Measurements from ENCODE around the gene A3GALT2.

Gene A3GALT2

GRCh38 chr1:33268927-33269610 lies 51.8 kb downstream of the A3GALT2 start:
- H3K4me3 ChIP-seq (ENCODE audit: low read depth, low read length): no peak overlapping the region
- no peak for DNase-seq (ENCODE audit: low read depth)
- TF ChIP-seq CTCF (IDR thresholded peaks at IDR 0.05; ENCODE audit: low read depth, low read length): no peak
- no peak for TF ChIP-seq POLR2A (IDR thresholded peaks at IDR 0.05; ENCODE audit: extremely low read depth, insufficient read length)
- TF ChIP-seq, protein P1, sequence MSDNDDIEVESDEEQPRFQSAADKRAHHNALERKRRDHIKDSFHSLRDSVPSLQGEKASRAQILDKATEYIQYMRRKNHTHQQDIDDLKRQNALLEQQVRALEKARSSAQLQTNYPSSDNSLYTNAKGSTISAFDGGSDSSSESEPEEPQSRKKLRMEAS (IDR thresholded peaks at IDR 0.05; ENCODE audit: low read depth, low read length): no peak
- TF ChIP-seq MYC (IDR thresholded peaks at IDR 0.05; ENCODE audit: low read depth, low read length): no peak

GRCh38 chr1:33268457-33268856 lies 52.4 kb downstream of the A3GALT2 start:
- TF ChIP-seq CTCF (IDR thresholded peaks at IDR 0.05; ENCODE audit: low read depth, low read length) (no peak), POLR2A (IDR thresholded peaks at IDR 0.05; ENCODE audit: extremely low read depth, insufficient read length) (no peak), MYC (IDR thresholded peaks at IDR 0.05; ENCODE audit: low read depth, low read length) (no peak)
- TF ChIP-seq, protein P1 (IDR thresholded peaks at IDR 0.05; ENCODE audit: low read depth, low read length): no peak
- no peak for DNase-seq (ENCODE audit: low read depth)
- H3K4me3 ChIP-seq (ENCODE audit: low read depth, low read length): no peak overlapping the region

DNA sequence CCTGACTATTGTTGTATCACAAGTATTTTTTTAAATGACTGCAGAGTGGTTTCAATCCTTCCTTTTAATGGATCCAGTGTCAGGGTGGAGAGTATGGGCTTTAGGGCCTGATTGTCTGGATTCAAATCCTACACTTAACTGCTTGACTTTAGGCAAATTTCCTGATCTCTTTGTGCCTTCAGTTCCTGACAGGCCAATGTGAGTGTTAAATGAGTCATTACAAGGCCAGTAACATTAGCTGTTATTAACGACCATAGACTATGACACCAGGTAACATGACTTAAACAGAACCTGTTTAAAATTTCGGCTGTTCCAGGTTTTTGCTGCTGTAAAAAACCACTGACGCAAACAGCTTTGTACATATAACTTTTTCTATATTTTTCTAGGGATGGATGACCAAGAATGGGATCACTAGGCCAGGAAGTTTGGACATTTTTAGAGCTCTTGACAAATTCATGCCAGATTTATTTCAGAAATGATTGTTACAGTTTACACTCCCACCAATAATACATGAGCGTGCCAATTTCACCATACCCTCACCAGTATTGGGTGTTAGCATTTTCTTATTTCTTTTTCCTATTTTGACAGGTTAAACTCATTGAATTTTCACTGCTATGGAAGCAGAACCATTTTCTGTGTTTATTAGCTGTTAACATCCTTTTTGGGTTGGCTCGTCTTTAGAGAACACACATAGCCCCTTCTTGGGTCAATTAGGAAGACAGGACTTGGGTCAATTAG lies 53.3 kb downstream of the A3GALT2 start:
- H3K4me3 ChIP-seq (ENCODE audit: low read depth, low read length): no peak overlapping the region
- DNase-seq (ENCODE audit: low read depth): no peak
- TF ChIP-seq POLR2A (IDR thresholded peaks at IDR 0.05; ENCODE audit: extremely low read depth, insufficient read length) (no peak), CTCF (IDR thresholded peaks at IDR 0.05; ENCODE audit: low read depth, low read length) (no peak), MYC (IDR thresholded peaks at IDR 0.05; ENCODE audit: low read depth, low read length) (no peak)

DNA sequence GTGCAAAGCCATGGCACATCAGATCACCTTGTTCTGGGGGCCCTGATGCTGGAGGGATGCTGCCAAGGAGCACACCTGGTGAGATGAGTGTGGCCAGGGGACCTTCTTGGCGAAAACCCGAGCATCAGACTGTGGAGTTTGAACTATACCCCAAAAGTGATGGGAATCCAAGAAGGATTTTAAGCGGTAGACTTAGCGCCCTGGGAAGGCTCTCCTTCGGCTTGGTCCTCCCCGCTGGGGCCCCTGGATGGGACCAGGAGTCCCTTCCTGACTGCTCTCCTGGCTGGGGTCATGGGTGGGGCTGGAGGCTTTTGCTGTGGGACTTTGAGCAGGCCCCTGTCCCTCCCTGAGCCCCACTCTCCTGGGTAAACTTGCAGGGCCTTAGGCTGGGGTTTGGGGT lies 54.1 kb downstream of the A3GALT2 start:
- no peak for TF ChIP-seq CTCF (IDR thresholded peaks at IDR 0.05; ENCODE audit: low read depth, low read length)
- no peak for TF ChIP-seq POLR2A (IDR thresholded peaks at IDR 0.05; ENCODE audit: extremely low read depth, insufficient read length)
- TF ChIP-seq, protein P1 (IDR thresholded peaks at IDR 0.05; ENCODE audit: low read depth, low read length): no peak
- no peak for TF ChIP-seq MYC (IDR thresholded peaks at IDR 0.05; ENCODE audit: low read depth, low read length)

DNA sequence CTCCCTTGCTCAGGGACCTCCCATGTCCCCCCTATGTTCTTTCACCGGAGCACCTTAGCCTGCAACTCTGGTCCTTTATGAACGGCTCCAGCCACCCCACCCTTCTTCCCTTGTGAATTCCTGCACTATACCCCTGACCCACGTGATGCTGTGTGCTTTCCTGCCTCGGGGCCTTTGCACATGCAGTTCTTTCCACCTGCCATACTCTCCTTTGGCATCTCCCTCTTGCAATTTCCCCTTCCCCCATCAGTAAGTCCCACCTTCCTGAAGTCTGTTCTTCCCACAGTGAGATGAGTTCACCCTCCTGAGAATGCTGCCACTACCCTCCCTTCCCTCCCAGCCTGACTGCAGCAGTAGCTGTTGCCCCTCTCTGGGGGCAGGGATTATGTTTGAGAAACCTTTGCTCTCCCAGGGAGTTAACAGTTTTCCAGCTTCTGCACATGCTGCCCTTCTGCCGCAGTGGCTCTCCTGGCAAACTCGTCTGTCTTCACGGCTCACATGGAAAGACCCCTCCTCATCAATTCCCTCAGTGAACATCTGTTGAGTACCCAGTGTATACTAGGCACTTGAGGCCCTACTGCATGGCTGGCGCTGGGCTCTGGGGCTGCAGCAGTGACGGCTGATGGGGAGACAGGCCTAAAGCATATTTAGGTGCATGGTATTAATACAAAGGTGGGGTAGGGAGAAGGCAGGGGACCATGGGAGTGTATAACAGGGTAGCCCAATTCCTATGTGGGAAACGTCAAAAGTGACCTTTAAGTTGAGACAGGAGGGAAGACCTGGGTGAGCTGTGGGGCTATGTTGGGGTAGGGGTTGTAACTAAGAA lies 54.9 kb downstream of the A3GALT2 start:
- TF ChIP-seq POLR2A (IDR thresholded peaks at IDR 0.05; ENCODE audit: extremely low read depth, insufficient read length) (no peak), CTCF (IDR thresholded peaks at IDR 0.05; ENCODE audit: low read depth, low read length) (no peak), MYC (IDR thresholded peaks at IDR 0.05; ENCODE audit: low read depth, low read length) (no peak)
- TF ChIP-seq, protein P1 (IDR thresholded peaks at IDR 0.05; ENCODE audit: low read depth, low read length): no peak
- H3K4me3 ChIP-seq (ENCODE audit: low read depth, low read length): no peak overlapping the region

More for the DNA sequence above, 54.1 kb downstream of the A3GALT2 start:
- DNase-seq (ENCODE audit: low read depth): no peak
- H3K4me3 ChIP-seq (ENCODE audit: low read depth, low read length): no peak overlapping the region

More for the DNA sequence above, 54.9 kb downstream of the A3GALT2 start:
- no peak for DNase-seq (ENCODE audit: low read depth)

All from NB4 (cell line).